ENCODE results near the gene PI4KA.

DNA sequence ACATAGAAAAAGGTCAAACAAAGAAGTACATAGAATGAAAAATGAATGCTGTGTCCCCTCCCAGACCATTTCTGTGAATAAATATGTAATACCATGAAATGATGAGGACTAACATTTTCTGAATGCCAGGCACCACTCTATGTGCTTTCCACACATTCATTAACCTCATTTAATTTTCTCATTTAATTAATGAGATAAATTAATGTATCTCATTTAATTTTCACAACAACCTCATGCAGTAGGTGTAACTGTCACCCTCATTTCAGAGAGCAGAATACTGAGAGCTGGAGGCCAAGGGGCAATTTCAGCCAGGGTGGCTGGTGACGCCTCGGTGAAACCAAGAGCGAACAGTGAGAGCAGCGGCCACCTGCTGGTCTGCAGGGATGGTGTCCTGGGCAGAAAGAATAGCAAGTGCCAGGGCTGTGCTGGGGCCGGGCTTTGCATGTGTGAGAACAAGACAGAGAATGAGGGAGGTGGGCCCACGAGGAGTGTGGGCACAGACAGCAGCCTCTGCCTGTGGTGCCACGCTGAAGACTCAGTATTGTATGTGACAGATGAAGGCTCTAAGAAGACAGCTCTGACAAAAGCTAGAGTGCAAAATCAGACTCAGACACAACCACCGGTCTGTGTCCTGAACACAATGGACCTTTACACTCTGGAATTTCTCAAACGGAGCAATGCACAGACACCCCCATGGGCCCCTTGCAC is 86.5 kb downstream of the PI4KA start:
- TF ChIP-seq CREB5 (CRISPR knock-in tag; IDR thresholded peaks at IDR 0.05; ENCODE audit: low read depth) (no peak), OSR1 (CRISPR knock-in tag; IDR thresholded peaks at IDR 0.05) (no peak), ZNF565 (CRISPR knock-in tag; conservative IDR thresholded peaks at IDR 0.05; ENCODE audit: low read depth) (no peak), TCF4 (CRISPR knock-in tag; IDR thresholded peaks at IDR 0.05; ENCODE audit: borderline replicate concordance) (no peak), ZFP30 (CRISPR knock-in tag; IDR thresholded peaks at IDR 0.05) (no peak), RARB (CRISPR knock-in tag; IDR thresholded peaks at IDR 0.05) (no peak), POU6F1 (CRISPR knock-in tag; IDR thresholded peaks at IDR 0.05; ENCODE audit: borderline replicate concordance, low read depth) (no peak), ZC3H10 (CRISPR knock-in tag; IDR thresholded peaks at IDR 0.05) (no peak), TOX (CRISPR knock-in tag; IDR thresholded peaks at IDR 0.05; ENCODE audit: borderline replicate concordance) (no peak), ZFP3 (CRISPR knock-in tag; IDR thresholded peaks at IDR 0.05) (no peak), CSDC2 (CRISPR knock-in tag; IDR thresholded peaks at IDR 0.05) (no peak), ARNTL (CRISPR knock-in tag; IDR thresholded peaks at IDR 0.05; ENCODE audit: borderline replicate concordance, low read depth) (no peak)
- TF ChIP-seq, protein P1, sequence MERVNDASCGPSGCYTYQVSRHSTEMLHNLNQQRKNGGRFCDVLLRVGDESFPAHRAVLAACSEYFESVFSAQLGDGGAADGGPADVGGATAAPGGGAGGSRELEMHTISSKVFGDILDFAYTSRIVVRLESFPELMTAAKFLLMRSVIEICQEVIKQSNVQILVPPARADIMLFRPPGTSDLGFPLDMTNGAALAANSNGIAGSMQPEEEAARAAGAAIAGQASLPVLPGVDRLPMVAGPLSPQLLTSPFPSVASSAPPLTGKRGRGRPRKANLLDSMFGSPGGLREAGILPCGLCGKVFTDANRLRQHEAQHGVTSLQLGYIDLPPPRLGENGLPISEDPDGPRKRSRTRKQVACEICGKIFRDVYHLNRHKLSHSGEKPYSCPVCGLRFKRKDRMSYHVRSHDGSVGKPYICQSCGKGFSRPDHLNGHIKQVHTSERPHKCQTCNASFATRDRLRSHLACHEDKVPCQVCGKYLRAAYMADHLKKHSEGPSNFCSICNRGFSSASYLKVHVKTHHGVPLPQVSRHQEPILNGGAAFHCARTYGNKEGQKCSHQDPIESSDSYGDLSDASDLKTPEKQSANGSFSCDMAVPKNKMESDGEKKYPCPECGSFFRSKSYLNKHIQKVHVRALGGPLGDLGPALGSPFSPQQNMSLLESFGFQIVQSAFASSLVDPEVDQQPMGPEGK (CRISPR knock-in tag; IDR thresholded peaks at IDR 0.05; ENCODE audit: borderline replicate concordance): no peak

All from SK-N-SH treated with all-trans-retinoic acid at 6 μM for 48 hours (cell line).